HG02938 (cell line): Measurements from ENCODE around the gene BPIFA1.

Experiments
- ATAC-seq: cut with Tn5 transposase; IDR thresholded peaks from one replicate; pipeline ENCODE4 v1.9.1; 2021; ENCODE audit warnings: mild to moderate bottlenecking, moderate library complexity; ENCODE audit not compliant: unreplicated experiment

Gene BPIFA1

DNA sequence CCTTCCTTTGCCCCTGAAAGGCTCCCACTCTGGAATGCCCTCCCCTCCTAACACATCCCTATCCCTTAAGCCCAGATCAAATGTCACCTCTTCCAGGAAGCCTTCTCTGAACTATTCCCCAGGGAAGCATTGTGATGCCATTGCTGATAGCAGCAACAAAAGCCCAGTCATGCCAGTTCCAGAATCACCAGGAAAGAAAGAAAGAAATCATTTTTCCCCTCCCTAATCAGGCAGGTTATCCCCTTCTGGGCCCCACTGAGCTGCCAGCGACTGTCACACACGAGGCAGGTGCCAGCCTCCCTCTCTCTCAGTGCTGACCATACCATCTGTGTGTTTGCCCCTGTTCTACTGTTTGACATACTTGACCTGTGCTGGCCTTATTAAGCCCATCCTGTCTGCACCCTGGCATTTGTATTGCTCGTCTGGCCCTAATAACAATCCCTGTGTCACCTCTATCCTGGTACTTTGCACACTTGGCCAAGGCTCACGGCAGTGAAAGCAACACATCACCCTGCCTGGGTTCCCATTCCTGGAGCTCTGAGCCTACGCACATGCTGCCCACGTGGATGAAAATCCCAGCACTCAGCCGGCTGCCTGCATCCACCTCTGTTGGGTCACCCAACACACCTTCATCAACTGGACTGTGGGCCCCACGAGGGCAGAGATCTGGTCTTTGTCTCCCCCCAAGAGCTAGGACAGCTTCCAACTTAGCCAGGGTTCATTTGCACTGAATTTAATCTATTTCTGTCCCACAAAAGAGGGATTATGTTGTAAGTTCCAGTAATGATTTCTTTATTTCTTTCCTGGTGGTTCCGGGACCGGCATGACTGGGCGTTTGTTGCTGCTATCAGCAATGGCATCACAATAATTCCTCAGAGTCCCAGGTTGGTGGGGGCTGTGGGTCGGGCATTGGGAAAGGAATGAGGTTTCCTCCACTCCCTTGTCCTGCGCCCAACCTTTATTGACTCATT lies 42.0 kb downstream of the BPIFA1 start:
- no peak for ATAC-seq

DNA sequence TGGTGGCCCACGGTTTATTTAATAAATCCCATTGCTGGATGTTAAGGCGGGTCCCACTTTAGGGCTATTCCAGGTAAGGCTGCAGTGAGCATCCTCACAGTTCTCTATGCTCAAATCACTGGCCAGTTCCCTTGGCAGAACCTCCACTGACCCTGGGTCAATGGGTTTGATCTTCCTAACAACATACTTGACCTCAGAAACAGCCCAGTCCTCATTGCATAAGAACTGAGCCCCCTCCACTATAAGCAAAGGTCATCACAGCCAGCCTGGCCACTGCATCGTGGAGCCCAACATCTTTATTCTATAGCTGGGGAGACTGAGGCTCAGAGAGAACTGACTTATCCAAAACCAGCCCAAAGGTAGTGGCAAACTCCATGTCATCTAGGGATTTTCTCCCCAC lies 42.9 kb downstream of the BPIFA1 start:
- ATAC-seq, result no peak

DNA sequence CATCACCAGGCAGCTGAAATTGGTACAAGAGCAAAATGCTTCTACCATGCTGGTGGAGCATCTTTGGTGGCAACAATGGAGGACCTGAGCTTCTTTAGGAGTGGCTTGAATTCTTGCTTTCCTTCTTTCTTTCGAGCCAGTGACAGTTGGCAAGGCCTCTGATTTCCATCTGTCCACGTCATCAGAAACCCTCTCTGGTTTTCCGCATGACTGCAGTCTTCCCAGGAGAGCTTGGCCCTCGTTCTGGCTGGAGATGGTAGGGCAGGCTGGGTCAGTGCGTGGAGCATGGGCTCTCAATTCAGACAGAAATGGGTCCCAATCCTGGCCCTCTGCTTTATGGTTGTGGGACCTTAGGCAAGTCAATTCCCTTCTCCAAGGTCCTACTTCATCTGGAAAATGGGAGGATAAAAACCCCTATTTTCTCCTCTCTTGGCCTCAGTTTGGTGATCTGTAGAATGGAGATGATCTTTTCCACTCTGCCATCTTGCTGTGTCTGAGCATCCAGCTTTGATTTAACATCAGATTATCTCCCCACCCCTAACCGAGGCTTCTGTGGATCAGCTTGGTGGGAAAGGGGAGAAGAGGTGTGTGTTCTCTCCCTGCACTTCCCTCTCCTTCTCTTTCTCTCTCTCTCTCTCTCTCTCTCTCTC lies 43.6 kb downstream of the BPIFA1 start:
- ATAC-seq, result no peak

DNA sequence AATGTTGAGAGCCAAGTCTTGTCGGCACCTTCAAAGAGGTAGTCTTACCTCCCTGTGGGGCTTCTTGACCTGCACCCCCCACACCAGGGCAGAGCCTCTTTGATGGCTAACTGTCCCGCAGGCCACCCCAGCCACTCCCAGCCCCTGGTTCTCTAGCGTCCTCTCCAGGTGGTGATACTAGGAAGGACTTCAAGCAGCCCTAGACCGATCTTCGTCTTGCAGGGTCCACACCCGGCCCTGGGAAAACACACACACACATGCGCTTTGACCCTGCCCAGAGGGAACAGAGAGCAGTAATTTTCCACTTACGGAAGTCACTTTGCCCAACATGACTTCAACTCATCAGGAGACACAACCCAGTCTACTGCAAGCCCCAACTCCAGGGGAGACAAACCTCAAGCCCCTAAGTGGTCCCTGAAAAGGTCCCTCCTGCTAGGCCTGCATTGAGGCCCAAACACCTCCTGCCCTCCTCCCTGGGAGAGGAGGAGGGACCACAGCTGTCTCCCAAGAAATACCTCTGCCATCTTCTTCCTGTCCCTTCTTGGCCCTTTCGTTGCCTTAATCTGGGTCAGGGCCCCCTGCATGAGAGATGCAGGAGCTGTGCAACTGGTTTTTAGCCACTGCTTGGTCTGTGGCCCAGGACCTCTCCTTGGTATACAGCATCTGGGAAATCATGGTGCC lies 44.3 kb downstream of the BPIFA1 start:
- no peak for ATAC-seq

DNA sequence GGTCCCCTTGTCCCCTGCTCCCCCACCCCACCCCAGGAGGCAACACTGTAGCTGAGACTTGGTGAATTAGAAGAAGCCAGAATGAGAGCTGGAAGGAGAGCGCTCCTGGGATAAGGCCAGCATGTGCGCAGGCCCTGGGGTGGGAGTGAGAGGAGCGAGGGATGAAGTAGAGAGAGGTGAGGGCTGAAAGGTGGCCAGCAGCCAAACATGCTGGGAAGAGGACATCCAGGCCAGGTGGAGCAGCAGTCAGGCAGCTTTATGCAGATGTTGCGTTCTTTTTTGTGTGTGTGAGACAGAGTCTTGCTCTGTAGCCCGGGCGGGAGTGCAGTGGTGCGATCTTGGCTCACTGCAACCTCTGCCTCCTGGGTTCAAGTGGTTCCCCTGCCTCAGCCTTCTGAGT lies 45.0 kb downstream of the BPIFA1 start:
- no peak for ATAC-seq

DNA sequence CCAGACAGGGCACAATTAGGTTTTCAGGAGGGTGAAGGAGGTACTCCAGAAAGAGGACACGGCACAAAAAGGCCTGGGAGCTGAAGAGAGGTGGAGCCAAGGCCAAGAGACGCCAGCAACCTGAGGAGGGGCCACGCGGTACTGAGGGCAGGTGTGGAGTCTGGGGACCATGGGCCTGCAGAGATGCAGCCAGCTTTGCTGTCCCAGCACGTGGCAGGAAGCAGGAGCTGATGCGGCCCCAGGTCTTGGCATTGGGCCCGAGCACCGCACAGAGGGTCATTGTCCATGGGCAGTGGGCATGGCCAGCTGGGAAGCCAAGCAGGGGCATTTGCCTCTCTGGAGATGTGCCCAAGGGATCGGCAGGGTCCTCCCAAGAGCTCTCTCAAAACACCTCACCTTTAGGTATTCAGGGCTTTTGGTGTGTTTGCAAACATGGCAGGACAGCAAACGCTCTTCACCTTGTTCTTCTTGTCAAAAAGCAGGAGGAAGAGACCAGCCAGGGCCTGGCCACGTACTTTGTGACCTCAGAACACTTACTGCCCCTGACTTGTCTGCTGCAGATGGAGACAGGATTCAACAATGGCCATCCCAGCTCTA lies 45.9 kb downstream of the BPIFA1 start:
- ATAC-seq, result no peak

DNA sequence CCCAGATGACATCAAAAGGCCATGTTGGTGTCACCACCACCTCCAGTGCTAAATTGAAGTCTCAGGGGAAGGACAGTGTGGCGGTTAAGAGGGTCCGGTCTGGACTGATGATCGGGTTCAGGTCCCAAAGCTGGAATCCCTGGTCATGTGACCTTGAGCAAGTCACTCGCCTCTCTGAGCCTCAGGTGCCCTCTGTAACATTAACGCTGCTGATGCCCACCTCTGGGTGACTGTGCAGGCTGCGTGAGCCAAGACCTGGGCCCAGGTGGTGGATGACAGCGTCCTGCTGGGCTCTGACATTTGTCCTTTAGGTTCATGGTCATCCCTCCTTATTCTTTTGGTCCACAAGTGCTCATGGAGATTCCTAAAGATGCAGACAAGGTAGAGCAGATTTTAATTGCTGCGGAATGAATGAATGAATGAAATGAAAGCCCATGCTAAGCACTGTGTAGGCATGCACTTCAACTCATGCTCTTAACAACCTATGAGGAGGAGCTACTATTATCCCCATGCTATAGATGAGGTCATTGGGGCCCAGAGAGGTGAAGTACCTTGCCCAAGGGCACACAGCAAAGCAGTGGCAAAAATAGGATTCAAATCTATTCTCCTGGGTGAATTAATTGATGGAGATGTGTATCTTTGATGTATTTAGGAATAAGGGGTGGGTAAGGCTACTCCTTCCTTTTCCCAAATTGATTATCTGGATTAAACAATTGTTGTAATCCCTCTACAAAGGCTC lies 46.6 kb downstream of the BPIFA1 start:
- no peak for ATAC-seq

DNA sequence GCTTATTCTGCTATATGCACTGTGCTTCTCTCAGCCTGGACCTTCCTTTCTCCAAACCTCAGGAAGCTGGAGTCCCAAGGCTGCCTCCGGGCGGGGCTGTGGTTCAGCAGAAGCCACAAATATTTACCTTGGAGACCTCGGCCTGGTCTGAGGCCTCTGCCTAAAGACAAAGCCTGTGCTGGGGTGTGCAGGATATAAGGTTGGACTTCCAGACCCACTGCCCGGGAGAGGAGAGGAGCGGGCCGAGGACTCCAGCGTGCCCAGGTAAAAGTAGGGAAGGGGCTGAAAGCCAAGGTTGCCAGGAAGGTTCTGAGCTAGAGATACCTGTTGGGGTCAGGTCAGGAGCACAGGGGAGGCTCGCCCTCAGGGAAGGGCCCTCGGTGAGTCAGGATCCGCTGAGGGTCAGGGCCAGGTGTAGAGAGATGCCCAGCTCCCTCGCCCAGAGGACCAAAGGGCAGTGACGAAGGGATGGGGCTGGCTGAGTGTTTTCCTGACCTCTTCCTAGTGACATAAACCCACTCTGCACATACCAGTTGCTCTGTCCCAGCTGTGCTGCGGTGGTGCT lies 47.3 kb downstream of the BPIFA1 start, which contains the start of gene BPIFB1:
Gene BPIFB1 (plus strand): TSS at position 224 of the 565 bp plus-strand sequence. CDS start 2,860 bp downstream, outside the sequence.
- no peak for ATAC-seq

DNA sequence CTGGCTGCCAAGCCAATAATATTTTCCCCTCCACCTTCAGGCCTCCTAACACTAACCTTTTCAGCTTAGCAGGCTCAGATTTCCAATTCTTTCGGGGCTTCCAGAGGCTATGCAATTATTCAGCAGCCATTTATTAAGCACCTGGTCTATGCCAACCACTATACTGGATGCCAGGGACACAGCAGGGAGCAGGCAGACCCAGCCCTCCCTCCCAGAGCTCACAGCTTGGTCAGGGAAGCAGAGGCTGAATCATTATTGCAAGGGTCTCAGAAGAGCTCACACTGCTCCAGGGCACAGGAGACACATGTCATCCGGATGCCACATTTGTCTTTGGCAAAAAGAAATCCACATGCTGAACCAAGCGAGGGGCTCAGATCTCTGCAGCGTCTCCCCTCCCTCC lies 48.5 kb downstream of the BPIFA1 start:
- no peak for ATAC-seq

DNA sequence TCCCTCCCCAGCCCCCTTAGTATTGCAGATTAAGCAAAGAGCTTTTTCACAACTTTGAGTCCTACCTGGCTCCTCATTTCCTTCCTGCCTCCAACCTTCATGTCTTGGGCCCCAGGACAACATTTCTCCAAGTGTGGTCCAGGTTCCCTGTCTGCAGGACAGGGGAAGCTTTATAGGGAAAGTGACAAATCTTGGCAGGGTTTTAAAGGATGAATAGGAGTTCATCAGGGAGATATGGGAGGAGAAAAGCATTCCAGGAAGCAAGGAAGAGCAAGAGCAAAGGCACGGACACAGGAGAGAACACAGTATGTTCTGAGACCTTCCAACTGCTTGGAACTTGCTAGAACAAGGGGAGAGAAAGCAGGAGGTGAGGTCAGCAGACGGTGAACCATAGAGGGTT lies 49.1 kb downstream of the BPIFA1 start:
- no peak for ATAC-seq

DNA sequence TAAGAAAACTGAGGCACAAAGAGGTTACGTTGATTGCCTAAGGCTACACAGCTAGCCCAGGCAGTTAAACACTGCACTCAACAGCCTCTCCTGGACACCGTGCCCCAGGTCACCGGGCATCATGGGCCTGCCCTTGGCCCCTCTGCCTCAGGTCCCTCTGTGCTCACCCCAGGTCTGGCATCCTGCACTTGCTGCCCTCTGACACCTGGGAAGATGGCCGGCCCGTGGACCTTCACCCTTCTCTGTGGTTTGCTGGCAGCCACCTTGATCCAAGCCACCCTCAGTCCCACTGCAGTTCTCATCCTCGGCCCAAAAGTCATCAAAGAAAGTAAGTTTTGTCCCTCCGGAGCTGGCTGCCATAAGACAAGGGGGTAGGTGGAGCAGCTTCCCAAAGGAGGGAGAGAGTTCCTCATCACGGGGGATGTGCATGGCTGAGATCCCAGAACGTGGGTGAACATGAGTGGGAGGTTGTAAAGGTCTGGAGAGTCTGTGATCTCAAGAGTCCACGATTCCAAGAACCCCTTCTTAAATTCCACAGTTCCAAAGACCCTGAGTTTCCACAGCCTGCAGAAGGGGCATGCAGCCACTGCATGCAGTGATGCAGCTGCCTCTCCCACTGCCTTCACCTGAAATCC lies 50.2 kb downstream of the BPIFA1 start:
- ATAC-seq, result no peak

DNA sequence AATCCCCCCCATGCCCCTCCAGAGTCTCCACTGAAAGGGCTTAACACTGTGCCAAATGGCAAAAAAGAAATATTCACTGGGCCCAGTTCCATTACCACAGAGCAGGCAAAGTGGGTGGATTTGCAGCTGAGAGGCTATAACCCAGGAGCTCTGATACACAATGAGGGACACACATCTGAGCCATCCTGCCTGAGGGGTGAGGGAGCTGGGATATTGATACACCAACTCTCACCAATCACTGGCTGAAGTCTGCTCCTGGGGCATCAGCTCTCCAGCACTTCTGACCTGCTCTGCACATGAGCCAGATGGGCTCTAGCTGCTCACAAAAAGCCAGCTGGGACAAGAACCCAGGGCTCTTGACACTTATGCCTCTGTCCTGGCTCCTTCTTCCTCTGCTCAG lies 52.1 kb downstream of the BPIFA1 start:
- ATAC-seq, result no peak

DNA sequence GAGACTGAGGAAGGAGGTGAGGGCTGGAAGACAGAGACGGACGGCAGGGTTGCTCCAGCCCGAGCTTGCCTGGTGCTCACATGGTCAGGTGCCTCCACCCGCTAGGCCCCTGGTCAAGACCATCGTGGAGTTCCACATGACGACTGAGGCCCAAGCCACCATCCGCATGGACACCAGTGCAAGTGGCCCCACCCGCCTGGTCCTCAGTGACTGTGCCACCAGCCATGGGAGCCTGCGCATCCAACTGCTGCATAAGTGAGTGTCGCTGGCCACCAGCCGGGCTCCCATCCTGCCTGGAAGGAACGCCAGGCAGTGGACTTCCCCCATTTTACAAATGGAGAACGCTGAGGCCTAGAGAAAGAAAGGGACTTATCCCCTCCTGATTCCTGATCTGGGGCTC lies 55.1 kb downstream of the BPIFA1 start:
- ATAC-seq, result no peak

DNA sequence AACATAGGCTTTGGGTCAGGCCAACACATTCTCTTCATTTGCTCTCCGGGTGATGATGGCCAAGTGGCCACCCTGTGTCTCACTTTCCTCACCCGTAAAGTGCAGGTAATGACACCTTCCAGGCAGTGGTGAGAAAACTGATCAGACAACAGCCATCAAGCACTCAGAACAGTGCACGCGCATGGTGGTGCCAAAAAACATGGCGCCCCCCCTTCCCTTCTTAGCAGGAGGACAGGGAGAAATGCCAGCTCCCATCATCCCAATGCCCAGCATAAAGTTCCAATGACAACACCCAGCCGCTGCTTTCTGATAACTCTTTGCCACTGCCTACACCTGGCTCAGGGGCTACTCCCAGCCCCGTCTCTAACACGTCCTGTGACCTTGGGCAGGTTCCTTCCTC lies 55.6 kb downstream of the BPIFA1 start:
- ATAC-seq, result no peak

DNA sequence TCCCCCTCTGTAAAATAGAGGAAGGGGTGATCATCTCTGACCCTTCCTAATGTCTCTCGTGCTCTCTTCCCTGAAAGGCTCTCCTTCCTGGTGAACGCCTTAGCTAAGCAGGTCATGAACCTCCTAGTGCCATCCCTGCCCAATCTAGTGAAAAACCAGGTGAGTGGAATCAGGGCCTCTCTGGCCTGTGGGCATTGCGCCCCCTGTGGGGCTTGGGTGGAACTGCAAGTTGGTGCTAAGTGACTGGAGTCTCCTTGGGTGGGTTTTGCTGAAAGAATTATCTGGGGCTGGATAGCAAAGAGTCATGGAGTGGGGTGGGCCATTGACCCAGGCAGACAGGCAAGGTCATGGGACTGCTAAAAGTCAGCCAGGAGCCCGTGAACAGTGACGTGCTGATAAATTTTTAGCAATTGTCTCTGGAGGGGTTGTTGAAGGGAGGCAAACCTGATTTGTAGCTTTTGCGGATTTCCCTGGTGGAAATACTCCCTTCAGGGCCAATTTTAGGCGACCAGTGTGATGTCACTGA lies 56.1 kb downstream of the BPIFA1 start:
- no peak for ATAC-seq
